OCI-LY7 (cell line): ENCODE results near the gene RSRP1.

ENCODE experiments used
- CTCF ChIP-seq: fragments of 200-600 bp; sonication (generic); conservative IDR thresholded peaks from 2 replicates; pipeline ENCODE4 v1.5.1; 2014; ENCODE audit warnings: mild to moderate bottlenecking, antibody characterized with exemption, low read length, moderate library complexity, mixed read lengths
- EZH2phosphoT487 ChIP-seq: fragments of 200-600 bp; sonication (generic); IDR thresholded peaks from 2 replicates; pipeline ENCODE4 v1.6.1; 2018; ENCODE audit warnings: low read depth, borderline replicate concordance, mild to moderate bottlenecking, mixed run types, antibody characterized with exemption, low read length, moderate library complexity, mixed read lengths

- TF ChIP-seq CTCF (no peak), EZH2phosphoT487 (no peak)
Measured at GRCh38 chr1:25210728-25211127, 36.5 kb downstream of the RSRP1 start.
